C4-2B (cell line): ENCODE data around the gene MAP4K5.

Experiments used
- ZFX ChIP-seq: fragments of 450-650 bp; IDR thresholded peaks from 2 replicates; pipeline ENCODE4 v1.6.1; 2017
- TF ChIP-seq, protein P1 (sequence below): fragments of 450-650 bp; conservative IDR thresholded peaks from 2 replicates; pipeline ENCODE4 v1.5.1; 2017; ENCODE audit warnings: mild to moderate bottlenecking

DNA sequence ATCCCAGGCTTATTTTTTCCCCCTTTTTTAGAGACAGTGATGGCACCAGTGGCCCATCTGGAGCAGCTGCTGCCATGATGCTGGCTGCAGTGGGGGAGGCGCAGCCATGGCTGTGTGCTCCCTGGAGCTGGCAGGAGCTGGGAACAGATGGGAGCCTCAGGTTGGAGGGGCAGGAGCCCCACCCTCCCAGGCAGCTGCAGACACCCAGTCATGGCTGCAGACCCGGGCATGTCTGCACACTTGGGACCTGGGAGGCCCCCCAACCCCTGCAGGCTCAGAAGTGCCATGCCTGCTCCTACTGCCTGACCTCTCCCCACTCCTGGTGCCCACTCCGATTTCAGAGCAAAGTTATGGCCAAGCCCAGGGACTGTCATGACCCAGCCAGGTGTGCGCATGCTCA, 160.8 kb downstream of the MAP4K5 start:
- TF ChIP-seq, protein P1, sequence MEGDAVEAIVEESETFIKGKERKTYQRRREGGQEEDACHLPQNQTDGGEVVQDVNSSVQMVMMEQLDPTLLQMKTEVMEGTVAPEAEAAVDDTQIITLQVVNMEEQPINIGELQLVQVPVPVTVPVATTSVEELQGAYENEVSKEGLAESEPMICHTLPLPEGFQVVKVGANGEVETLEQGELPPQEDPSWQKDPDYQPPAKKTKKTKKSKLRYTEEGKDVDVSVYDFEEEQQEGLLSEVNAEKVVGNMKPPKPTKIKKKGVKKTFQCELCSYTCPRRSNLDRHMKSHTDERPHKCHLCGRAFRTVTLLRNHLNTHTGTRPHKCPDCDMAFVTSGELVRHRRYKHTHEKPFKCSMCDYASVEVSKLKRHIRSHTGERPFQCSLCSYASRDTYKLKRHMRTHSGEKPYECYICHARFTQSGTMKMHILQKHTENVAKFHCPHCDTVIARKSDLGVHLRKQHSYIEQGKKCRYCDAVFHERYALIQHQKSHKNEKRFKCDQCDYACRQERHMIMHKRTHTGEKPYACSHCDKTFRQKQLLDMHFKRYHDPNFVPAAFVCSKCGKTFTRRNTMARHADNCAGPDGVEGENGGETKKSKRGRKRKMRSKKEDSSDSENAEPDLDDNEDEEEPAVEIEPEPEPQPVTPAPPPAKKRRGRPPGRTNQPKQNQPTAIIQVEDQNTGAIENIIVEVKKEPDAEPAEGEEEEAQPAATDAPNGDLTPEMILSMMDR, result no peak
- no peak for TF ChIP-seq ZFX
